ENCODE measurements around the gene GPC1.

Gene GPC1

DNA sequence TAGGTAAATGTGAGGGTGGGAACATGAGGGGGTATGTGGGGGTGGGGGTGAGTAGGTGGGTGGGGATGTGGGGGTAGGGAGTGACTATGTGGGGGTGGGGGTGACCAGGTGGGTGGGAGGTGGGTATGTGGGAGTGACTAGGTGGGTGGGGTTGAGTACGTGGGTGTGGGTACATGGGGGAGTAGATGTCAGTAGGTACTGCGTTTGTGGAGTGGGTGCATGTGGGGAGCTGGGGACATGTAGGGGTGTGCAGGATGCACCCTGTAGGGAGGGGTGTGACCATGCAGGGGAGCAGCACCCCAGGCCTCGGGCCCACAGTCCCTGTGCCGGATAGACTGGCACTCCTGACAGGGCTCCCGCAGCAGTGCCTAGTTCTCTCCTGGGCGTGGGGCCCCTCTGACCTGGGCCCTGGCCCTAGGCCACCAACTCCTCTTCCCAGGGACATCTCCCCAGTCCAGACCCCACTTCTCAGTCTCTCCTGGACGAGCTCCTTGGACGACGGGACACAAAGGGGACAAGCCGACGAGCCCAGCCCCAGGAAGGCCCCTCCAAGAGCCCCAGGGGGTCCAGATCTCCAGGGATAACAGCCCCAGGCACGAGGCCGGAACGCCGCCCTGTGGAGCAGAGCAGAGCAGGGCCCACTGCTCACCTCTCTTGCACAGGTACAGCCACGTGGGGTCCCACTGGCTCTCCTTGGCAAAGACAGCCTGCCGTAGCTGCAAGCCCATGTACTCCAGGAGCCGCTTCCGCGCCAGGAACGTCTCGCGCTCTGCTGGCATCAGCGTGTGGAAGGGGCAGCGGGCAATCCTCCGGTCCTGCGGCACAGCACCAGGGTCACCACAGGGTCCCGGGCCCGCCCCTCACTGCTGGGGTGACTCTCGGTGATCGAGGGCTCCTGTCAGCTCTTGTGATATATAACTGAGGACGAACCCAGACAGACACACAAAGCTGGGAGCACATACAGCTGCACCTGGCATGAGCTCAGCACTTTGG is 64.1 kb downstream of the GPC1 start:
- DNase-seq (ENCODE audit: low read depth) = no peak

- no peak for DNase-seq (ENCODE audit: low read depth)
These were observed 65.3 kb downstream of the GPC1 start for GRCh38 chr2:240500561-240501423.

GRCh38 chr2:240501531-240501991 is 66.1 kb downstream of the GPC1 start:
- DNase-seq (ENCODE audit: low read depth) = no peak

DNA sequence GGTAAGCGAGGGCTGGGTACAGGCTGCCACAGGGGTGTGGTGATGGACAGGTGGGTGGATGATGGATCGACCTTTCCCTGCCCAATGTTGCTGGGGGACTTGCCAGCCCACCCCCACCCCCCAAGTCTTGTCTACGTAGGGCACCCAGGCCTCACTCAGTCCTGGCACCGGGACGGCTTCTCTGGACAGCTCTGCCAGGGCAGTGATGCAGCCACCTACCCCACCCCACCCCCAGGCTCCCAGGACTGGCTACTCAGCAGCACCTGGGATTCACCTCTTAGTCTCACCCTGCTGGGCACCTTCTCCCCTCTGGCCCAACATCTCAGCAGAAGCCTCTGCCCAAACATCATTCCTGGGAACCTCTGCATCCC is 66.6 kb downstream of the GPC1 start:
- DNase-seq (ENCODE audit: low read depth) = no peak

DNA sequence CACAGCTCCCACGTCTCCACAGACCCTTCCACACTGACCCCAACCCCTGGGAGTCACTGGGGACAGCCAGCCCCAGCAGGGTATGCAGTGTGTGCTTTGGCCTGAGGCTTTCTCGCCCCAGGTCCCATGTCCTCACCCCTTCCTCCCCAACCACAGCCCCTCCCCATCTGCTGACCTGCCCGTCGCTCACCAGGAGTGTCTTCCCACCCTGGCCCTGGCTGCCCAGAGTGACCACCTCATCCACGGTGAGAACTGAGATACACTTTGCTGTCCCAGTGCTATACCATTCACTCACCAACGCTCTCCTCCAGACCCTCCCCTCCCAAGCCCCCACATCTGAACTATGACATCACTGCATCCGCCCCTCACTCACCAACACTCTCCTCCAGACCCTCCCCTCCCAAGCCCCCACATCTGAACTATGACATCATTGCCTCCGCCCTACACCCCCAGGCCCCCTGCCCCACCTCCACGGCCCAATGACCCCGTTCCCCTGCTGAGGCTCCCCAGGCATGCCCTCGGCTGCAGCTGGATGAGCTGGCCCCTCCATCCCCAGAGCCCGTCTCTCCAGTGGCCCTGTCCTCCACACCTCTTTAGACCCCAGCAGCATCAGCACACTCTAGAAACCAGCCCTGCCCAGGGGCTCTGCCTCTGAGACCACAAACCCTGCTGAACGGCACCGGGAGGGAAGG is 67.1 kb downstream of the GPC1 start:
- no peak for DNase-seq (ENCODE audit: low read depth)

DNA sequence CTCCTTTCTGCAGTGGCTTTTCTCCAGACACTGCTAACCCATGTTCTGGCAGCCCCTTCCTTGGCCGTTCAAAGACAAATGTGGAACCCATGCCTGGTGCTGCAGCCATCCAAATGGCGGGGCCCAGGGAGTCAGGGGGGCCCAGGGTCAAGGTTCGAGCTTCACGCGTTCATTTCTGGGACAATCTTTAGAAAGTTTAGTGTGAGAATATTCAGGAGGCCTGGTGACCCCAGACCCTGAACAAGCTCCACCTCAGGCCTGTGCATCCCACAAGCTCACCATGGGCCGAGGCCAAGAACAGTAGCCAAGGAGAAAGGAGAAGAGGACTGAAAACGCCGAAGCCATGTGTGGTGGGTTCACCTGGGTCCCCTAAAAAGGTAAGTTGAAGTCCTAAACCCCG is 67.9 kb downstream of the GPC1 start:
- no peak for DNase-seq (ENCODE audit: low read depth)

GRCh38 chr2:240503848-240504247 is 68.4 kb downstream of the GPC1 start:
- no peak for DNase-seq (ENCODE audit: low read depth)

- DNase-seq (ENCODE audit: low read depth) = no peak
These were observed 70.4 kb downstream of the GPC1 start for GRCh38 chr2:240505910-240506309.

DNA sequence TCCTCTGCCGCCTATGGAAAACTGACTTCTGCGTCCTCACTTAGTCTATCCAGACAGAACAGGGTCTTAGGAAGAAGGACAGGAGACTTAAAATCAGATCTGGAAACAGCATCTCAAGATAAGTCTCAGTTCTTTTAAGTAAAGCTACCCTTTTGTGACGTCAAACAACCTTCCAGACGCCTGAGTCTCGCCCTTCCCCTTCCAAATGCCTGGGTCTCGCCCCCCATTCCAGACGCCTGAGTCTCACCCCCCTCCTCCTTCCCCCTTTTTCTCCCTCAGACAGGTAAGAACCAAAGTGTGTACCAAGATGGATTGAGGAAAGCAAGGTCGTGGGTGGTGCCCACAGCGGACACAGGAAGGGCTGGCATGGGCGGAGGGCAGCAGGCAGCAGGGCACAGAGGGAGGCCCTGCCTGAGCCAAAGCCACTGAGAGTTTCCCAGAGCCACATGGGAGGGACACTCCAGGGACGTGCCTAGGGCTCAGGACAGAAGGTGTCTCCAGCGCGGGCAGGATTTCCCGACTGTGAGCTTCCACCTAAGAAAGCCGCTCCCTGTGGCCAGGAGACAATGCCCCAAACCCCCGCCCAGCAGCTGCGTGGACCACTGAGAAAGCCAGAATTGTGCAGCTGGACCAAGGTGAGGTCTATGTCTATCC is 71.1 kb downstream of the GPC1 start:
- no peak for DNase-seq (ENCODE audit: low read depth)

DNA sequence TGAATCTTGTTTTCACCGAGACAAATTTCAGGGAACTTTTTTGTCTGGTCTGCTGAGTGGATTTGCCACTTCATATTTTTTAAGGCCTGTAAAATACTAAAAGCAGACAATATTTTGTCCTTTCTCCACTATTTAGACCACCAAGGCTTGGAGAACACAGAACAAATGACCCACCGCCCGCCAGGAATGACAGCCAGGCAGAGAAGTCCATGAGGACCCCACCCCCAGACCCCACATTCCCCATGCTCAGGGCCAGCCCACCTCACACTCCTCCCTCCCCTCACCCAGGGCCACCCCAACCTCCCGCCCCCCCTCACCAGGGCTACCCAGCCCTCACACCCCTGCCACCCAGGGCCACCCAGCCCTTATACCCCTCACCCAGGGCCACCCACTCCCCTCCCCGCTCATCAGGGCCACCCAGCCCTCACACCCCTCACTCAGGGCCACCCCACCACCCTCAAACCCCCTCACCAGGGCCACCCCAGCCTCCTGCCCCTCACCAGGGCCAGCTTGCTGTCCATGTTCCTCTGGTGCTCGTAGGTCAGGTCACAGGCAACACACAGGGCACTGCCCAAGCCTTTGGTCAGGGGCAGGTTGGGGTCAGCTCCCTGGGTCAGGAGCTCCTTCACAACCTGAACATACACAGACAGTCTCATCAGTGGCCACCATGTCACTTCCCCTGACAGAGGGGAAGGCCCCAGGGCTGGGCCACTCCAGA is 71.8 kb downstream of the GPC1 start:
- no peak for DNase-seq (ENCODE audit: low read depth)

DNA sequence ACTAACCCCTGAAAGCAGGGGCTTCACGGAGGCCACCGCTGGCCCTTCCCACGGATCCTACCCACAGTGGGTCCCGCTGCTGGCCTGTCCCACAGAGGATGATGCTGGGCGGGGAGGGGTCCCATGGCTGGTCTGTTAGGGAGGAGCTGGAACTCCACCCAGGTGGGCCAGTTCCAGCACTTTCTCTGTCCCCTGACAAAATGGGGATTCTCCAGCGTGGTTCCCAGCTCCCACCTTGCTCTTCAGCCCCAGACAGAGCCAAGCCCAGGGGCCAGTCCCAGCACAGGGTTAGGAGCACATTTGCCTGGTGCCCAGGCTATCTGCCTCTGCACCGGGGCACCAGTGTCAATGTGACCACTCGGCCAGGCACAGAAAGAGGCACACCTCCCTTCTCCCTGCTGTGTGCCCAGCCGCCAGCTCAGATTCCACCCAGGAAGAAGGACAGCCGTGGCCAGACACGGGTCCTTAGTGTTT is 72.4 kb downstream of the GPC1 start:
- DNase-seq (ENCODE audit: low read depth) = no peak

- no peak for DNase-seq (ENCODE audit: low read depth)
These were observed 73.5 kb downstream of the GPC1 start for GRCh38 chr2:240508832-240509545.

DNA sequence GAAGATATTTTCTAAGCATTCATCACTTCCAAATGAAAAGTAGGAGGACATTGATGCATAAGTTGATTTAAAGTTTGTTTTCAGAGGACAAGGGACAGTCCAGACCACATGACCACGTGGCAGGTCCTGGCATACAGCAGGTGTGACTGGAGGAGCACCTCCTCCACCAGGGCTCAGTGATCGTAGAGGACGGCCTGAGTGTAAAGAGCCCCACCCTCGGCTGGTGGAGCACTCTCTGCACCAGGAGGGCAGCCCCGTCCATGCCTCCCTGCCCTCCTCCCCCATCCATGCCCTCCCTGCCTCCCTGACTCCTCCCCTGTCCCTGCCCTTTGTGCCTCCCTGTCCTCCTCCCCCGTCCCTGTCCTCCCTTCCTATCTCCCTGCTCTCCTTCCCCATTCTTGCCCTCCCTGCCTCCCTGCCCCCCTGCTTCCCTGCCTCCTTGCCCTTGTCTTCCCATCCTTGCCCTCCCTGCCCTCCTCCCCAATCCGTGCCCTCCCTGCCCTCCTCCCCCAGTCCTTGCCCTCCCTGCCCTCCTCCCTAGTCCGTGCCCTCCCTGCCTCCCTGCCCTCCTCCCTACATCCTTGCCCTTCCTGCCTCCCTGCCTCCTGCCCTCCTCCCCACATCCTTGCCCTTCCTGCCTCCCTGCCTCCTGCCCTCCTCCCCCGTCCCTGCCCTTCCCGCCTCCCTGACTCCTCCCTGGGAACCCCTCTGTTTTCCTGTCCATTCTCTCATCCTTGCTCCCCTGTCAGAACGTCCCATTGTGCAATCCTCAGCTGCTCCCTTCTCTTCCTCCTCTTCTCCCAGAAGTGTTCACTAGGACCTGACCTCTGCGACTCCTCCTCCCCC is 74.4 kb downstream of the GPC1 start:
- no peak for DNase-seq (ENCODE audit: low read depth)

DNA sequence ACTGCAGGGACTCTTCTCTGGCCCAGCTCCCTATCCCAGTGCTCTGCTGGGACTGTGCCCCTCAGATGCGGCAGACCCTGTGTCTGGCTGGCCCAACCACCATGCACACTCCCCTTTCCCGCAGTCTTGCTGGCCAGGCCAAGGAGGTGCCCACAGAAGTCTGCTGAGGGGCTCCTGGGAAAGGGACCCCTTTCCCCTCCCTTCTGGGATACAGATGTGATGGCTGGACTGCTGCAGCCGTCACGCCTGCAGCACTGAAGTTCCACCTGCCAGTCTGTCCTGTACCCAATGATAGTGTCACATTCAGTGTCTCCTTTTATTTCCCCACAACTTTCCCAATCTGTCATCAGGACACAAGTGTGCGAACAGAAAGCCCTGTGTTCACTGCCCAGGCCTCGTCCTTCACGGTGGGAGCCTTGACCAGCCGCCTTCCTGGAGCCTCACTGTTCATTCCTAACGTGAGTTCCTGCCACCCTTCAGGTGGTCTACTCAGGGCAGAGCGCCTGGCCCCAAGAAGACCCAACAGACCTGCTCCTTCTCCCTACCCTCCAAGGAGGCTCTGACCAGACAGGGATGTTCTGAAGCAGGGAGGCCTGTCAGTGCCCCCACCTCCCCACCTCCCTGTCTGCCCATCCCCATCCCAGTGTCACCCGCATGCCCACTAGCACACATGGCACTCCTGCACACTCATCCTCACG is 75.2 kb downstream of the GPC1 start:
- DNase-seq (ENCODE audit: low read depth) = no peak

GRCh38 chr2:240511351-240512108 is 76.1 kb downstream of the GPC1 start:
- no peak for DNase-seq (ENCODE audit: low read depth)

DNA sequence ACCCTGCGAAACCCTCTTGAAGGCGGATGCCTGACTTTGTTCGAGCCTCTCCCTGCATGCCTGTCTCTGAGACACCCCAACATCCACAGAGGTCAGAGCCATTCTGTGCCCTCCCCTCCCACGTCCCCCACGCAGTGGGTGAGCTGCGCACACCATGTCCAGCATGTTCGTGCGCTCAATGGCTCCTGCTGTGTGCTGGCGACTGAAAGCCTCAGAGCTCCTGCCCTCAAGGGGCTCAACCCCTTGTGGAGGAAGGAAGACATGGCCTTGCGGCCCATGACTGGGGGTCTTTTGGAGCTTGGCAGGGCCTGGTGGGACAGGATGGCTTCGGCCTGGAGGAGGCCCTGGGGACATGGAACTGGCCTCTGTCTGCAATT is 76.6 kb downstream of the GPC1 start:
- DNase-seq (ENCODE audit: low read depth) = no peak

GRCh38 chr2:240512666-240513535 is 77.4 kb downstream of the GPC1 start:
- no peak for DNase-seq (ENCODE audit: low read depth)

All from GM04503 (cell line).